VCaP (cell line): ENCODE measurements around the gene ARRB2.
A peak's percentile ranks its signal among the peaks of the same experiment; 100 is the strongest.

ENCODE experiments used
- H3K27ac ChIP-seq: fragments of 450-650 bp; 2 replicates; pipeline ENCODE4 v1.5.1; 2017
- TF ChIP-seq, protein P1 (sequence below): fragments of 450-650 bp; conservative IDR thresholded peaks from 2 replicates; pipeline ENCODE4 v1.5.1; 2017; ENCODE audit warnings: mild to moderate bottlenecking, moderate library complexity

Gene ARRB2

DNA sequence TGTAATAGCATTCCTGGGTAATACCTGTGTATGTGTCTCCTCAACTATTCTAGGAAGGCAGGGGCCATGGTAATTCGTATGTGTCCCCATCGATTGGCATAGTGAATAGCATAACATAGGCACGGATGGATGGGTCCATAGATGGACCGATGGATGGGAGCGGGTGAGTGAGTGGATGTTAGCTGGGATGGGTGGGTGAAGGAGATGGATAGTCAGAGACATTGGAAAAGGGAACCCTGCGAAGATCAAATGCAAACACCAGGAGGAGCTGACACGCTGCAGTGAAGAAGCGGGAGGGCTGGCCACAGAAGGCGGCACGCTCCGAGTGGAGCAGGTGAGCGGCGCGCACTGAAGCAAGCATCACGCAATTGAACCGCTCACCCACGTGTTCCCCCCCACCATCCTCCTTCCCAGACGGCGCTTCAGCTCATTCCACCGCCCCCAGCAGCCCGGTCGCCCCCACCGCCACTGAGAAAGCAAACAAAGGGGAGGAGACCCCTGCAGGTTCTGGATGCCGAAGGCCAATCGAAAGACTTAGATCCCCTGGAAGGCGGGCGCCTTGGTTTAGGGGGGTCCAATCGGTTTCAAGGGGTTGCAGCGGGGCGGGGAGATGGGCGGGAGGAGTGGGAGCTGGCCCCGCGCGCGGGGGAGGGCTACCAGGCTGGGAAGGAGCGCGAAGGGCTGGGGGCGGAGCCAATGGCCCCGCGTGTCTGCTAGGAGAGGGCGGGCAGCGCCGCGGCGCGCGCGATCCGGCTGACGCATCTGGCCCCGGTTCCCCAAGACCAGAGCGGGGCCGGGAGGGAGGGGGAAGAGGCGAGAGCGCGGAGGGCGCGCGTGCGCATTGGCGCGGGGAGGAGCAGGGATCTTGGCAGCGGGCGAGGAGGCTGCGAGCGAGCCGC lies at the start of gene ARRB2:
Gene ARRB2, plus strand, starts transcription at position 839 of the 899 bp plus-strand sequence. CDS start 90 bp downstream, outside the sequence.
- H3K27ac ChIP-seq, result peak within 1 kb of the TSS; percentile 75
- TF ChIP-seq, protein P1, sequence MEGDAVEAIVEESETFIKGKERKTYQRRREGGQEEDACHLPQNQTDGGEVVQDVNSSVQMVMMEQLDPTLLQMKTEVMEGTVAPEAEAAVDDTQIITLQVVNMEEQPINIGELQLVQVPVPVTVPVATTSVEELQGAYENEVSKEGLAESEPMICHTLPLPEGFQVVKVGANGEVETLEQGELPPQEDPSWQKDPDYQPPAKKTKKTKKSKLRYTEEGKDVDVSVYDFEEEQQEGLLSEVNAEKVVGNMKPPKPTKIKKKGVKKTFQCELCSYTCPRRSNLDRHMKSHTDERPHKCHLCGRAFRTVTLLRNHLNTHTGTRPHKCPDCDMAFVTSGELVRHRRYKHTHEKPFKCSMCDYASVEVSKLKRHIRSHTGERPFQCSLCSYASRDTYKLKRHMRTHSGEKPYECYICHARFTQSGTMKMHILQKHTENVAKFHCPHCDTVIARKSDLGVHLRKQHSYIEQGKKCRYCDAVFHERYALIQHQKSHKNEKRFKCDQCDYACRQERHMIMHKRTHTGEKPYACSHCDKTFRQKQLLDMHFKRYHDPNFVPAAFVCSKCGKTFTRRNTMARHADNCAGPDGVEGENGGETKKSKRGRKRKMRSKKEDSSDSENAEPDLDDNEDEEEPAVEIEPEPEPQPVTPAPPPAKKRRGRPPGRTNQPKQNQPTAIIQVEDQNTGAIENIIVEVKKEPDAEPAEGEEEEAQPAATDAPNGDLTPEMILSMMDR, result peak; percentile 68

- TF ChIP-seq, protein P1, result no peak
- no peak overlapping the region for H3K27ac ChIP-seq
These were observed 46.7 kb upstream of the ARRB2 start for GRCh38 chr17:4663711-4664110.

GRCh38 chr17:4664230-4664629 lies 46.2 kb upstream of the ARRB2 start:
- TF ChIP-seq, protein P1, result no peak
- no peak overlapping the region for H3K27ac ChIP-seq

DNA sequence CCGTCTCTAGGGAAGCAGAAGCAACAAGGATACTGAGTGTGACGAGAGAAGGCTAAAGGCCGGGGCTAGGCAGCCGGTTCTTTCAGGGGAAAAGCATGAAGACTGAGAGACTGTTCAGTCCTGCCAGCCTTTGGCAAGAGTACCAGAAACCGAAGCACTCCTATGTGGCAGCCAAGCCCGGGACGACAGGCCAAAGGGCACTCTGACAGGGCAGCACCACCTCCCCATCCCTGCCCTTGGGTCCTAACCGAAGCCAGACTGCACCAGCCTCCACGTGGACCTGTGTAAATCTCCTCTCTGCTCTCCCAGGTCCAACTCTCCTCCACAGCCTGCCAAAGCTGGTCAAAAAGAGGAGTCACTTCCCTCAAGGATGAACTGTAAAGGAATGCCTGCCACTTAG lies 45.4 kb upstream of the ARRB2 start:
- TF ChIP-seq, protein P1, result no peak
- H3K27ac ChIP-seq, result no peak overlapping the region

- TF ChIP-seq, protein P1, result no peak
- H3K27ac ChIP-seq, result no peak overlapping the region
These were observed 44.1 kb upstream of the ARRB2 start for GRCh38 chr17:4666296-4666695.

DNA sequence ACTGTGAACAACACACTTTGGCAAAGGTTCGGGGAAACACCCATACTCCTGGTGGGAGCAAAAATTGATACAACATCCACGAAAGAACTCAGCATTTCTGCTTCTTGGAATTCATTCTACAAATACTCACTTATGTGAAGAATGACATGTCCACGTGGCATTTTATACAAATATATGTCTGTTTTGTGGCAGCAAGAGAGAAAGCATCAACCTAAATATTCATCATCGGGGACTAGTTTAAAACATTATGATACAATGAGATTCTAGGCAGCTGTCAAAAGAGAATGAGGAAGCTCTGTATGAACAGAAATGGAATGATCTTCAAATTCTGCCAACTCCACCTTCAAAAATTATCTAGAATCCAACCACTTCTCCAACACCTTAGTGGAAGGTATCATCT lies 43.3 kb upstream of the ARRB2 start:
- no peak overlapping the region for H3K27ac ChIP-seq
- TF ChIP-seq, protein P1, result no peak

GRCh38 chr17:4672055-4672630 lies 38.3 kb upstream of the ARRB2 start:
- H3K27ac ChIP-seq, result no peak overlapping the region
- TF ChIP-seq, protein P1, result no peak
